Stimulated activated CD4-positive, alpha-beta T cell treated with anti-CD3 and anti-CD28 coated beads, Interleukin-2, amount 100 ng/mL, for 48 hours (primary cell): ENCODE data around the gene RPL21.
"Not testable (repeated sequence)": the region's sequence is repeated elsewhere in the genome, so short reads cannot be mapped to it uniquely, and the experiment has no call there.

Experiments
- DNase-seq, 2 donors: peaks; one replicate each; pipeline ENCODE4 v3.0.0-alpha.2; 2020

The RPL21 gene

DNA sequence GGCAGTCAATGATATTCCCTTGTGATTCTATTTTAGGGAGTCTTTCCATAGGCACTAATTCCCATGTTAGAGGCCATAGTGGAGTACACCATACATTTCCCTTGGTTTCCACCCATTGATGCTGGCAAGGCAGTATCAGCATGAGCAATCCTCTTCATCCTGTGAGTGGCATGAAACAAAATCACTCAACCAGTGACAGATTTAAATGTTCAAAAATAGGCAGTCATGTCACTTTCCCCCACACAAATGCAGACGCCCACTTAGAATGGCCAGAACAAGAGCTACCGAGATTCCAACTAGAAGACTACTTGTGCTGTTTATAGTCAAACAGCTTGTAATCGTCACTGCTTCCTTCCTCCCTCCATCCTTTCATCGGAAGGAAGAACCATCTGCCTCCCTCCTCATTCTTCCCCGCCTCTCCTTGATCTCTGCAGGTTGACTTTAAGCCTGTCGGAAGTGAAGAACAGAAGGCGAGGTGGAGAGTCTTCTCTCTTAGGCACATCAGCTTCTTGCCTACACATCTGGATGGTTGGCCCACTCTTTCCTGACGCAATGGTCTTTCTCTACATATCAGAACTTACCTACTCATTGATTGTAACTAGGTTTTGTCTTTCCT, 41.8 kb downstream of the RPL21 start:
- DNase-seq: no peak

GRCh38 chr13:27293873-27294515, 42.6 kb downstream of the RPL21 start:
- no peak for DNase-seq

- DNase-seq: no peak
Observed at GRCh38 chr13:27295096-27295495, 43.7 kb downstream of the RPL21 start.

DNA sequence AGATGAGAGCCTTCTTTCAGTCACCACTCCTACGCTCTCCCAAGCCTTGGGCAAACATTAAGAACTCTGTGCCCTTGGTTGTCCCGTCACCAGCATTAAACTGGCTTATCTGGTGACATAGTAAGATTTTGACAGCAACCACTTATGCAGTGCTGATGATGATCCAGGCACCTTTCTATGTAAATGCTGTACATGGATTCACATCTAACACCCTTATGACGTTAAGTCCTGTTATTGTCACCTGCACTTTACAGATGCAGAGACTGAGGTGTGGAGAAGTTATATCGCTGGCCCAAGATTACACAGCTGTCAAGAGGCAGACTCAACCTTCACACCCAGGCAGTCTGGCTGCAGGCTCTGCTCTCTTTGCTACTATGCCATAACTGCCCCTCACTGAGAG, 44.3 kb downstream of the RPL21 start:
- no peak for DNase-seq

- DNase-seq: no peak
Observed at GRCh38 chr13:27296496-27296895, 45.1 kb downstream of the RPL21 start.

GRCh38 chr13:27298849-27299248, 47.5 kb downstream of the RPL21 start:
- no peak for DNase-seq

- DNase-seq: not testable (repeated sequence)
Observed at GRCh38 chr13:27300406-27300805, 49.0 kb downstream of the RPL21 start.

DNA sequence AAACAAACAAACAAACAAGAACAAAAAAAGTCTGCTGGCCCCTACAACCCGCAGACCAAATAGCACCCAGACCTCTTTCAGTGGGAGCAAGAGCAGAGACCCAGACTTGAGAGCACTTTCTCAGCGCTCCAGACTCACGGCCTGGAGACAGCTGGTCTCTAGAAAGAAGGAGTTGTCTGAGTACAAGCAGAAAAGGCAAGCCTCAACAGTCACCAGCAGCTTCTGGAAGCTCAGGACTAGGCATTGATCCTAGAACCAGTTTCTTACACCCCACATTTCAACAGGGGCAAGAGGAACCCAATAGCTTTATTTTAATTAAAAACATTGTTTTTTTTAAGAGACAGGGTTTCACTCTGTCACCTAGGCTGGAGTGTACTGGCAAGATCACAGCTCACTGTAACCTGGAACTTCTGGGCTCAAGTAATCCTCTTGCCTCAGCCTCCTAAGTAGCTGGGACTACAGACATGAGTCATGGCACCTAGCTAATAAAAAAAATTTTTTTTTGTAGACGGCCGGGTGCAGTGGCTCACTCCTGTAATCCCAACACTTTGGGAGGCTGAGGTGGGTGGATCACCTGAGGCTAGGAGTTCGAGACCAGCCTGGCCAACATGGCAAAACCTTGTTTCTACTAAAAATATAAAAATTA, 49.7 kb downstream of the RPL21 start:
- no peak for DNase-seq

DNA sequence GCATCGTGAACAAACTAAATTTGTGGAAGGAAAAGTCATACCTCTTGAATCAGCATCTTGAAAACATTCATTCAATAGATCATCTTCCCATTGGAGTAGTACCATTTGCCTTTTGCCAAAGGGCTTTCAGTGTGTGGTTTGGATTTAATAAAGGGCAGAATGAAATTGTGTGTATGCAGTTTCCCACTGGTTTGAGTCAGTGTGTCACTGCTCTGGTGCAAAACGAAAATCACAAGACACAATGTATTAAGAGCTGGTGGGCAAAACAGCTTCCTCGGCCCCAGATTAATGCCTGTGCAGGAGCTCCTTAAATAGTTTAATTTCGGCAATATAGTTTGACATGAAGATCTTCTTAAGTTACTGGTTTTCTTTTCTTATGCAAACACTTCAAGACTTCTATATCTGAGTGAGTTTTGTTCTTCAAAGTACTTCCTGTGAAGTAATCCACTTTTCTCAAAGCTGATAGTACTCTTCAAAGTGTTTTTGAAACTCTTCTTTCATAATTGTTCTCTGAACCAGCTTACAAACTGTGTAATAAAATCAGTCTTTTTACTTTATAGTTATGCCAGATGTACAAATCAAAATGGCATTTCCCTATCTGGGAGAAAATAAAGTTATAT, 51.4 kb downstream of the RPL21 start:
- DNase-seq: no peak

GRCh38 chr13:27304099-27304498, 52.7 kb downstream of the RPL21 start:
- no peak for DNase-seq

DNA sequence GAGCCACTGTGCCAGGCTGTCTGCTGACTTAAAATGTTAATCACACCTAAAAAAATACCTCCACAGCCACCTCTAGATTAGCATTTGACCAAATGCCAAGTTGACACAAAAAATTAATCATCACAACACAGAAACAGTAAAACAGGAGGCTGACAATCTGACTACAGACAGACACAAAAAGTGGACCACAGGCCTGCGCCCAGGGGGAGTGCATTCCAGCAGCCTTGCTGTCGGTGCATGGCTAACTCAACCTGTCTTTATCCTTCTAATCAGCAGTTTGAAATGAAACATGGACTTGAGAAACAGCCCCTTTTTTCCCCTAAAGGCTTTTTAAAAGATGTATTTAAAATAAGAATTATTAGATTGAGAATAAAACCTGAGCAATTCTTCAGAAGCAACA, 53.3 kb downstream of the RPL21 start:
- DNase-seq: no peak
